Kidney tubule cell (primary cell): ENCODE measurements around the gene C1QL4.
A peak's percentile ranks its signal among the peaks of the same experiment; 100 is the strongest.

Source experiments
- DNase-seq: peaks from one replicate; pipeline ENCODE4 v3.0.0-alpha.2; 2018; ENCODE audit warnings: low spot score

The C1QL4 gene

DNA sequence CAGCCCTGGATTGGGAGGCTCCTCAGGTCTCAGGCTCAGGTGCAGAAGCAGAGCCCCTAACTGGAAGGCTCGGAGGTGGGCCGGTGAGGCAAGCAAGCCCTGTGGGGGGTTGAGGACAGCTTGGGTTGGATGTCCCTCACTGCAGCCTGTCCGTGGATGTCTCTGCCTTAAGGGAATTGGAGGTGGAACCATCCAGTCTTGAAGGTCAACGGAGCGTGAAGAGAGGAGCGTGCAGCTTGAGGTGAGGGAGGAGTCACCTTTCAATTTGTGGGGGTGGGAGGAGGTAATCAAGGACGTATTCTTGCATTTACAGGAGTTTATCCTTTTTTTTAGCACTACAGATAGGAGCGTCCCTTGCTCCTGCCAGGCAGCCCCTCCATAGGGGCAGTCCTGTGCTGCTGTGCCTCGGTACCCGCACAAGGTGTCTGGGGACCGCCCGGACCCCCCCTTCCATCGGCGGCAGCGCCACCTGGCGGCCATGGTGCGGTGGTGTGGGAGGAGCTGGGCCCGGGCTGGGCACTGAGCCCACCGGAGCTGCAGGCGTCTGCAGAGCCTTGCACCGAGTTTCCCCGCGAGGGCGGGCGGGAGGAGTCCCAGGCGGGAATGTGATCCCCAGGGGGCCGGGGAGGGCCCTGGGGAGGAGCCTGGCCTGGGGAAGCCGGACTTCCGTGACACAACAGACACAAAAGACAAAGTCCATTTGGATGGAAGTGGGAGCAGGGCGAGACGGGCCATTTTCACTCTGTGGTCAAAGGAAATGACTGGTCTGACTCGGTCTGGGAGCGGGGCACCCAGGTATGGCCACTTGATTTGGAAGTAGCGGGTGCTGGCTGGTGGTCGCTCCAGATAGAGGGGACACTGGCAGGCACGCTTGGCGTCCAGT lies 10.6 kb upstream of the C1QL4 start:
- DNase-seq: peak; percentile 89

DNA sequence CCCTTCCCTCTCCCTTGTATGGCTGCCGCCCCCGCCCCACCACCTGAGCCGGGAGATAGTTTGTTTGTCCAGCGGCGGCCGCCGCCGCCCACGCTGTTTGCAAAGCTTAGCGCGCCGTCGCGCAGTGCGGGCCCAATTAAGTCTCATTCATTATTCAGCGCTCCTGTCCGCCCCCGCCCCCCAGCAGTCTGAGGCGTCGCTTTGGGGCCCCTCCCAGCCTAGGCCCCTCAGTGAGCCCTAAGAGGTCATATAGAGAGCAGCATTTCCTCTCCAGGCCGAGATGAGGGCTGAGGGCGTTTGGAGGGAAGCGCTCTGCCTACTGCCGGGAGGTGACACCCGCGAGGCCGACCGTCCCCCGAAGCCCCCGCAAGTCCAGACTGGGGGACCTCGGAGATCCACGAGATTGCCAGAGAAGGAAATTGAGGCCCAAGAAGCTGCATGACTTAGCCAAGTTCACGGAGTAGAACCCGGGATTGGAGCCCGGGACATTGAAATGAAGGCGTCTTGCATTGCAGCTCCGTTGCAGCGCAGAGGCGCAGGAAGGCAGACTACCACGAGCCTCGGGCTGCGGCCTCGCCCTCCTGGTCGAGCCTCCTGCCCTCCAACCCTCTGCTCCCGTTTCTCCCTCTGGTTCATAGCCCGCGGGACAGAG lies 9.8 kb upstream of the C1QL4 start, which contains the start of gene DNAJC22:
Gene DNAJC22, plus strand, starts transcription at position 230 of the 652 bp plus-strand sequence. CDS start 1,985 bp downstream, outside the sequence.
- no peak for DNase-seq

DNA sequence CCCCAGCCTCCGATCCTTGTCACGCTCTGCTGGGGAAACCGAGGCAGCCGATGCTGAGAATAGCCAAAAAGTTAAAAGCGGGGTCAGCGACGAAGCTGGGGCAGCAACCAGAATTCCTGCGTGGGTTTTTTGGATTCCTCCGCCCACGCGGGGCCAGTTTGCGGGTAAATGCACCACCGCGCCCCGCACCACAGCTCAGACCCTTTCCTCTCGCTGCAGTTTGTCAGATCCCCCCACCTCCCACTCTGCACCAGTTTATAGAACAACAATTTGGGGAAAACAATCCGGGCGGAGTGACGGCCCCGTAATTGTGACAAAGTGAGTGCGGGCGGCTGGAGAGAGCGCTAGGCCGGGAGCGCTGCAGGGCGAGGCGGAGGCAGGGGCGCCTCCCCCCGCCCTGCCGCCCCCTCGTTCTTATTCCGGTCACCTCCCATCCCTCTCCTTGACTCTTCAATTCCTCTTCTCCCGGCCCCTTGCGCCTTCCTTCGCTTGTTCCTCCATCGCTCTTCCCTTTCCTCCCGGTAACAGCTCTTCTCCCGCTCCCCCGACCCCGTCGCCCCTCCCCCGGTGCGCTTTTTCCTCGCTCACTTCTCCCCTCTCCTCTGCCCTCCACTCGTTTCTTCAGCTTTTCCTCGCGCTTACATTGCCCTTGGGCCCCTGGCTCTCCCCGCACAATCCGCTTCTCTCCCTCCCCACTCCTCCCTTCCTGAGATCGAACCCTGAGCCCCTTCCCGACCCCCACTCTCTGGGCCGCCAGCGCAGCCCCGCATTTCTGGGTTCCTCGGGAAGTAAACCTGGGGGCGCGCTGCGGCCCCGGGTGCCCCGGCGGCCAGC lies 9.1 kb upstream of the C1QL4 start:
- no peak for DNase-seq

DNA sequence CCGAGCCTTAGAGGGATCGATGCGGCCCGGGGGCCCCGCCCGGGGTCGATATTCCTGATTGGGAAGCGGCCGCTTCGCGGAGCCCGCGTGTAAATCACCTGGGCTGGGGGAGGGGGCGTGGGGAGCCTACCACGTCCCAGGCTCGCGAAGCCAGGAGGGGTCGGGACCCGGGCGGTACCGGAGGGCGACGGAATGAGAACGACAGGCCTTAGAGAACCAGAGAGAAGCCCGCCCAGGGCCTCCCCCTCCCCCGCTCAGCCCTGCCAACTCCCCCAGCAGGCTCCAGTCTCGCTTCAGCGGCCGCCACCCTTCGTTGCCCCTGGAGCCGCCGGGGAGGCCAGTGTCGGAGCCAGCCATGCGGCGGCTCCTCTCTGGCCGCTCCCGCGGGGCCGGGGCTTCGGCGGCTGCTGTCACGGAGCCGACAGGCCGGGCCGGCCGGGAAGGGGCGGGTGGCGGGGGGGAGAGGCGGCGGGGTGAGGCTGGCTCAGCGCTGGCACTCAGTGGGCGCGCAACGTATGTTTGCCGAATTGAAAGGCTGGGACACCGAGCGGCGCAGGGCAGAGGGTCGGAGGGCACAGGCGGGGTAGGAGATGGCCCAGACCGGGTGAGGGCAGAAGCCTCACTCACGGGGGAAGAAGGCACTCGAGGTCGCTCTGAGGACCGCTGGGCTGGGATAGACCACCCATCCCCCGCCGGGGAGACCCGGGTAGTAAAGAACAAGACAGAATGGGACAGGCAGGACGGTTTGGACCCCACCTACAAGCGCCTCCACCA lies 8.2 kb upstream of the C1QL4 start:
- DNase-seq: peak; percentile 80

DNA sequence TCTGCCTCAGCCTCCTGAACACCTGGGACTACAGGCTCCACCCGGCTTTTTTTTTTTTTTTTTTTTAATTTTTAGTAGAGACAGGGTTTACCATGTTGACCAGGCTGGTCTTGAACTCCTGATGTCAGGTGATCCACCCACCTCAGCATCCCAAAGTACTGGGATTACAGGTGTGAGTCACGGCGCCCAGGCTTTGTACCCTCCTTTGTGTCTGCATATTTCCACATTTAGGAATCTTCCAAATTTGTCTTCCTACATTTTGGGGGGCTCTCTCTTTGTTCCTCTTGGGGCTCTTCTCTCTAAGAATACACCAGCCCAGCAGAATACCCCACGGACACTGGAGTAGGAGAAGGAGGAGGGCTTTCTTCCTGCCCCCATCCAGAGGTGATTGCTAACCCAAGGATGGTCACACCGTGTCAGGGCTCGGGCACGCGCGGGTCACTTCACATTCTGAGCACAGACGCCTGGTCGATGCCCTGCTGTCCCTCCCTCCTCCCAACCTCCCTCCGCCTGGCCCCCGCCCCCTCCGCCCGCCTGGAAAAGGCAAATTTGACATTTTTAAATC lies 7.6 kb upstream of the C1QL4 start:
- no peak for DNase-seq

DNA sequence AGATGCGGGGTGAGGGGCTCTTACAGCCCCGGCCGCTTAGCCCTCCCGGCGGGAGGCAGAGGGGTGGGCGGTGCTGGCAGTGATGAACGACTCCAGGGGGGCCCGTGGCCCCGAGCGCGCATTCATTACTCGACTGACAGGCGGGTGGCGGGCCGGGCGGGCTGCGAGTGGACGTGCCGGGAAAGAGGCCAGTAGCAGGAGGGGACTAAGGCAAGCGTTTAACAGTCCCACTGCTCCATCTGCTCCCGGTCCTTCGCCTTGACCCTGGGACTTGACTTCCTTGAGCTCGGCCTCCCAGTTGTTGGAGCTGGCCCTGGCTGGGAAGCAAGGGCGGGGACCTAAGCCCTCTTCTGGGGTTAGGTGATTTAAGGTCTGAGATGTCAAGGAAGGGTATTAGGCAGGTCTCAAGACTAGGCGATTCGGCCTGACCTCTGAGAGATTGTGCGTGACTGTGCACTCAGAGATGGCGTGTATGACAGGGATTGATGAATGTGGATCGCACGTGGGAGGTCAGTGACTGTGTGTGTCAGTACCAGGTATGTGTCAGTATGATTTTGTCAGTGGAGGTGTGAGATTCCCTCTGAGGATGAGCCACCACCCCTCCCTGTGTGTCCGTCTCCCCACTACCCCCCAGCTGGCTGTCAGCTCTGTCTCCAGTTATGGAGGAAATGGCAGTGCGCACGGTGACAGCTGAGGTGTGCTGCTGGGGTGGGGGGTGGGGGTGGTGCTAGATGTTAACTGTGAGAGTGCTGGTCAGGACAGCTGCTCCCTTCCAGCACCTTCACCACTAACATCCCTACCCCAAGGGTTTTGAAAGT lies 6.1 kb upstream of the C1QL4 start:
- DNase-seq: peak; percentile 65

DNA sequence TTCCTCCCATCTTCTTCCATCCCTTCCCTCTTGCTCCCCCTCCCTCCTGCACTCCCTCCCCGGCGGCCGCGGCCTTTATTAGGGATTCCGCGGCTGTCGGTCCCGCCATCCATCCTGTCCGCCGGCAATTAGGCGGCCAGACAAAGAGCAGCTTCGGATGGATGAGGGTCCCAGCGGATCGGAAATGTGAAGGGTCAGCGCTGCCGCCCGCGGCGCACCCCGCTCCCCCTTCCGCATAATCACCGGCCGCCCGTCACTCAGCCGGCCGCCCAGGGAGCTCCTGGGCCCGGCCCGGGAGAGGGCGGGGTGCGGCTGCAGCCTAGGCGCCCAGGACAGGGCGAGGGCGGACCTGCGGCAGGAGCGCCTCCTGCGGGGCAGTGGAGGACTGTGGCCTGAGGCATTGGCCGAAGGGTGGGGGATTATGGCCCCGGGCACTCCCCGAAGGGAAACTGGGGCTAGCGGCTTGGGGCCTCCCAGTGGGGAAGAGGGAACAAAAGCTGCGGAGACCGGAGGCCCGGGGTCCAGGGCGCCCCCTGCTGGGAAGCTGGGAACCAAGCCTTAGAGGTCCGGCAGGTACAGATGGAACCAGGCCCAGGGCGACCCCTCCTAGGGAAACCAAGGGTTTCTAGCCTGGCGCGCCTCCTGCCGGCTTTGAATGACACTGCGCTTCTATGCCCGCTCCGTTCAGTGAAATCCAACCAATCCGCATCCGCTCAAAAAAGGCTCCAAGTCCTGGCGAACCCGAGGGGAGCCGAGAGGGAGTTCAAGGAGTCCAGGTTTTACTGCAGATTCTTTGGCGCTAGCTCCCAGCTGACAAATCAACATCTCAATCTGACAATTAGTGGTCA lies 5.3 kb upstream of the C1QL4 start:
- peak; percentile 82 for DNase-seq

DNA sequence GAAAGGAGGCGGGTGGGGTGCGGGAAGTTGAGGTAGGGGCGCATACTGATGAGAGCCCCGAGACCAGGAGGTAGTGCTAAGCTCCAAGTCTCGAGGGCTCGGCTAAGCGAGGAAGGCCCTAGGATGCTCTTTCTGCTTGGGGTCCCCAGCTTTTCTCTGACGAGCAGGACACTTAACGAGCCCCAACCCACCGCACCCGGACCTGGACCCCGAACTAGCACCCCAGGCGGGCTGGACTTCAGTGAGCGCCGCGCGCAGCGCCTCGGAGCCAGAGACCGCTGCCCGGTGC lies 4.7 kb upstream of the C1QL4 start:
- DNase-seq: no peak

DNA sequence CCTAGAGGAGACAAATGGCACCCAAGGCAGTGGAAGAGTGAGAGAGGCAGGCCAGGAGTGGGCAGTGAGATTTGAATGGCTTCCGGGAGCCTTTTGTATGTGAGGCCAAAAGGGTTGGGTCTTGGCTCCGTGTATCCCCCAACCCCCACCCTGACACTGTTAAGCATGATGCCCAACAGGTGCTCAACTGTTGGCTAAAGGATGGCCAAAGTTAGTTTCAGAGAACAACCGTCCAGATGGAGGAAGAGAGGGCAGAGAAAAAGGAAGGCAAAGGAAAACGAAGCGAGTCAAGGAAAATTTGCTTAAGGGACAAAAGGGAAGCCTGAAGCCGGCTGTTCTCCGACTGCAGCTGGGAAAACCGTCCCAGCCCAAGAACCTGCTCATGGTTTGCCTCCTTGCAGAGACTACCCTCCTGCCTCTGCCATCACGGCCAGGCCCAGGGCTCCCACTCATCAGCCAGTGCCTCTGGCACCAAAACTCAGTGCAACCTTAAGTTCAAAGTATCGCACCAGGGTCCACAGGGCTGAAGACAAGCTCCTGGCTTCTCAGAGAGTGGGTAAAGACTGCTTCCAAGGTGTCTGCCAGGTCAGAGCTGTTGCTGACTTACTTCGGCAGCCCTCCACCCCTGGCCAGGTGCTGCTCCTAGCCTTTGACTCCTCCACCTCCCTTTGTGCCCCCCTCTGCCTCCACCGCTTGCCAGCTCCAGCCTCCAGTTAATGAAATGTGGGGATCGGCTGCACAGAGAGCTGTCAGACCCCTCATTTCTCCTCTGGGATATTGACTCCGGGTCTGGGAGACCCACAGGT lies 4.2 kb upstream of the C1QL4 start:
- DNase-seq: no peak

DNA sequence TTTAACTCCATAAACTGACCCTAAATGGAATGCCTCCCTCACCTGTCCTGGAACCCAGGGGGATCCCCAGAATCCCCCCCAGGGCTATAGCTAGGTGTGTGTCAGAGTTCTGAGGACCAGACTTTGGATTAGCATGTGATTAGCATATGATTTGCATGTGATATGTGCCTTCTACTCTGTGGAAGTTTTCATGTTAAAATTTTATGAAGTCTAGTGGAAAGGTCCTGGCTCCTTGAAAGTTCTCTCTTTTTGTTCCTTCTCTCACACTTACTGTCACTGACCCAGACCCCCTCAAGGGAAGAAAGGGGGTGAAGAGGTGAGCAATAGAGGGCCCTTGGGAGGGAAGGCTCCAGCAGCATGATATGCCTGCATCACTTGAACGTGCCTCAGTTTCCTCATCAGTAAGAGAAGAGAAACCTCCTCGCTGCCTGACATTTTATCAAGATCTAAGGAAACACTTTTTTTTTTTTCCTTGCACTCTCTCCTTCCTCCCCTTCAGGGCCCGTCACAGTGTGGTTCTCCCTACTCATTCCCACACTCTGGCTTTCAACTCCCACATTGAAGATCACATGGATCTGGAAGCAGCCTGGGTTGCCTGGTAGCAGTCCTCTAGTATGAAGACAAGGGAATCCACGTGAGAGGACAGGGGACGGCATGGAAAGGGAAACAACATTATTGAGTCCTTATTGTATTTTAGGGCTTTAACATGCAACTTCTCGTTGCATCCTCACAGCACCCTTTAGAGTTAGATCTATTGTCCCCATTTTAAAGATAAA lies 3.3 kb upstream of the C1QL4 start:
- no peak for DNase-seq

DNA sequence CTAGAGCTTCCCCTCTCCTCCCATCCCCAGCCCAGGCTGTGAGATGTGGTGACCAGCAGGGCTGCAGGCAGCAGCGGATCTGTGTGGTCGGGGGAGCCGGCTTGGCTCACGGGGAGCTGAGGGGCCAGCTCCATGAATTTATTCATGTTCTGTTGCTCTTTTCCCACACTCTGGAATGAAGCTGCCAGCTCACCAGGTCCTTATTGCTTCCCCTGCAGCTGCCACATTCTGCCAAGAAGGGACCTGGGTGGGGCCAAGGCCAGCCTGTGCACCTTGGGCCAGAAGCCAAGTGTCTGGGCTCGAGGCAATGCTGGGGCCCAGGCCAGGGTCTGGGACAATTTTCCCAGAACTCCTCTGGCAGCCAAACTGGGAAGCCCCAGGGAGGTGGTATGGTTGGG lies 2.5 kb upstream of the C1QL4 start:
- no peak for DNase-seq

DNA sequence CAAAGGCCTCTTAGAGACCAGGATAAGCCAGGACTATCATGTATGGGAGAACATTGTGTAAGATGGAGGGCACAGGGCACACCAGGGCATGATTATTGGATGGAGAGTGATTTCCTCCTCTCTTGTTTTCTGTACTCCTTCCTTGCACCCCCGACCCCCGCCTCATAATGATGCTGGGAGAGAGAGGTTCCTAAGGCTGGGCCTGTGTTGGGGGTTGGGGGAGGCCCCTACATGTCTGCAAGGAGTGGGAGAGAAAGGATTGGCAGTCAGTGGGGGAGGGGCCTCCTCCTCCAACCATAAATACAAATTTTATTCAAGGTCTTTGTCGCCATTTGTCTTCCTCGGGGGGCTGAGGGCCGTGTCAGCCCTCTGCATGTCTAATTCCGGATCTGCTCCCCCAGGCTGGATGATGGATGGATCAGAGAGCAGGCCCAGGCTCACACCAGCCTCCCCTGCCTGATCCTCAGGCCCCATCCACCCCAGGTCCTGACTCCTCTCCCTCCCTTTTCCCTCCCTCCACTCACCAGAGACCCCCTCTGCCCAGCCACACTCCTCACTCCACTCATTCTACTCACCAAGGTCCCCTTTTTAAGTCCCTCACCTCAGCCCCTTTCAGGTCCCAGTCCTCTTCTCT lies 2.0 kb upstream of the C1QL4 start:
- no peak for DNase-seq

DNA sequence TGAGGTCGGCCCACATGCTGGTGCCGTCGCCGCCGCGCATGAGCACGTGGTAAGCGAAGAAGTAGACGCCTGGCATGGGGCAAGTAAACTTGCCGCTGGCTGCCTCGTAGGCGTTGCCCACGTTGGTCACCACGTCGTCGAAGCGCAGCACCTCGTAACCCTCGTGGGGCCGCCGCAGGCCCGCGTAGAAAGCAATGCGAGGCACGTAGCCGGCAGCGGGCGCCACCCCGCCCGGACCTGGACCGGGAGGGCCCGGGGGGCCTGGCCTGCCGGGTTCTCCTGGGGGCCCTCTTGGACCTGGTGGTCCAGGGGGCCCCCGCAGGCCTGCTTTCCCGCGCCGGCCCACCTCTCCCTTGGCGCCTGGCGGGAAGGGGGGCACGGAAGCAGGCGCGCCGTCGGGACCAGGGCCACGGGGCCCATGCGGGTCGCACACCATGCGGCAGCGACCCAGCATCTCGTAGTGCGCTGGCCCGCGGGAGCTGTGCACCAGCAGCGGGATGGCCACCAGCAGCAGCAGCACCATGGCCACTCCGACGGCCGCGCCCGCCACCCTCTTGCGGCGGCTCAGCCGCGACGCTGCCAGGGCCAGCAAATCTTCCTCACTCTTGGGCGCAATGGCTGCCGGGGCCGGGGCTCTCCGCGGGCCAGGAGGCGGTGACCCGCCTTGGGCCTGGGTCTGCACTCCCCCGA lies 888 bp downstream of the C1QL4 start:
- no peak for DNase-seq

DNA sequence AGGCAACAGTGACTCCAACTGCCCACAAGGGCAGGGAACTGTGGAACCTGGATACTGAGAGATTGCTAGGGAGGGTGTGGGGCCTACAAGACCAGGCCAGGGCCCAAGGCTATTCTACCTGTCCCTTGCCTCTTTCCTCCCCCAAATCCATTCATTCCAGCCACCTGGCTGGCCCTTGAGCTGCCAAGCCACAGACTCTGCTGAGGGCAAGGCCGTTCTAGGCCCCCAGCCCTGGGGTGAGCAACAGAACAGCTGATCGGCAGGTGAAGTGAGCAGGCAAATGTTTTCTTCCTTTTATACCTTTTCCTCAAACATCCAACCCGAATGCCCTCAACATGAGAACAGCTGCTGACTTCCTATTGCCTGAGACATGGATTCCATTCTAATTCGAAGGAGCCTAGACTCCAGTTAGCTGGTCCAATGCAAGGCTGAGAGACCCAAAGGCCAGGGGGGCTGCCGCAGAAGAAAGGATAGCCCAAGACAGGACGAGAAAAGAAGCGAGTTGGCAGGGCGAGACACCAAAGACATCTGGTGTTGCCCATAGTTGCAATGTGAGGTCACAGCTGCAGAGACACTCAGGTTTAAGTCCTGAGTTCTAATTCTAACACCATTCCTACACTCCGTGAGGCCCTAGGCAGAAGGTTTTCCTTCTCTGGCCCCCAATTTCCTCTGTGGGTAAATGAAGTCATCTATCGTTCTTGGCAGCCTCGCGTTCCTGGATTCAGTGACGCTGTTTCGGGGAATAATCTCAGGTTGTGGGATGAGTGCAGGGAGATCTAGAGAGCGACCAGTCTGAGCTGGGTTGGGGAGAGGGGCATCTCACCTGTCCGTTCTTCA lies 1.7 kb downstream of the C1QL4 start:
- no peak for DNase-seq

DNA sequence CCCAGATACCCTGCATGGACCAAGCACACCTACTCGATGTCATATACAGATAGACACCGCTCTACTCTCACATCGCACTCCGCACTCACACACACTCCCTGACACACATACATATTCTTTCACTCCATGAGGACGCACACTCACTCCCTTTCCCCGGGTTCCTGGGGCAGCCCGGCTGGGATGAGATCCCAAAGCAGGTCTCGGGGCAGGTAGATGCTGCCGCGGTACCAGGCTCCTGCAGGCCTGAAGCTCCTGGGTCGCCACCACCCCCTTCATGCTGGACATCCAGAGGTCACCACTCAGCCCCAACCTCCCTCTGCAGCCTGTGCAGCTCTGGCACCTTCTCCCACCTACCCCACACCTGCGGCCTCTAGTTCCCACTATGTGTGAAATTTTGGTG lies 2.3 kb downstream of the C1QL4 start:
- DNase-seq: no peak

DNA sequence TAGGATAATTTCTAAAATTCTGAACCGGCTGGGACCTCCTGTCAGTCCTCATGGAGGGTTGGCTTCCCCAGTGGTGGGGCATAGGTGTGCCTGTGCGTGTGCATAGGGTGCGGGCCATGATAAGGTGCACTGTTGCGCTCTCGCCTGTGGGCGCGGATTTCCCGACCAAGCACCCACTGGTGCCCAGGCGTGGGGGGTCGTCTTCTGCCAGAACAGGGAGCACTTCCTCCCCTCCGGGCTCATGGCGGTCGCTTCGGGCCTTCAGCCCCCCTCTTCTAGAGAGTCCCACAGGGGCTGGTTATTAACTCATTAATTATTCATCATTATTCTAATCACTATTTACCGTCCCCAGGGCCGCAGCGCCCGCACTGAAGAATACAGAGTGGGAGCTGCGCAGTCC lies 2.8 kb downstream of the C1QL4 start:
- no peak for DNase-seq
